K562 (cell line): ENCODE results near the gene C11orf91. TPM values are rescaled to one million over a fixed set of nuclear protein-coding genes. Genes with fewer than 3 reads are reported as not detected.

Source experiments
- CAMTA2 ChIP-seq: fragments of 250-450 bp; sonication (Bioruptor Pico); conservative IDR thresholded peaks from 2 replicates; pipeline ENCODE4 v1.5.1; 2022
- CEBPB ChIP-seq: fragments of 450-650 bp; IDR thresholded peaks from 2 replicates; pipeline ENCODE4 v1.6.1; 2016; ENCODE audit warnings: missing genetic modification characterization, missing compliant biosample characterization
- CEBPG ChIP-seq, 3 experiments: fragments of 200-800 bp in 1 of 3; sonication (Bioruptor generic) in 1 of 3; sonication (generic) in 1 of 3; formaldehyde crosslinking in 1 of 3; IDR thresholded peaks in 2 of 3; conservative IDR thresholded peaks in 1 of 3; 2 replicates each; pipeline versions ENCODE4 v1.6.1 to v1.8.0; 2016 to 2022; ENCODE audit warnings: missing compliant biosample characterization in 2 of 3, missing genetic modification characterization in 2 of 3, mild to moderate bottlenecking in 1 of 3, missing genetic modification reagents in 1 of 3
- CREM ChIP-seq: IDR thresholded peaks from 2 replicates; pipeline ENCODE4 v1.6.1; 2014; ENCODE audit warnings: antibody characterized with exemption, low read depth
- FOXK2 ChIP-seq, 2 experiments: fragments of 450-650 bp; IDR thresholded peaks in 1 of 2; conservative IDR thresholded peaks in 1 of 2; 2 replicates each; pipeline ENCODE4 v1.6.1; 2016; ENCODE audit warnings: low read depth in 2 of 2, mild to moderate bottlenecking in 1 of 2
- HCFC1 ChIP-seq: IDR thresholded peaks from 2 replicates; pipeline ENCODE4 v1.6.1; 2012; ENCODE audit warnings: low read depth, low read length, improper control_type of control experiment
- JUN ChIP-seq, 2 experiments: sonication (generic) in 1 of 2; formaldehyde crosslinking in 1 of 2; IDR thresholded peaks; 2 replicates each; pipeline versions ENCODE4 v1.6.1 to v1.8.0; 2012 to 2022; ENCODE audit warnings: borderline replicate concordance in 2 of 2, mild to moderate bottlenecking in 2 of 2, improper control_type of control experiment in 1 of 2, low read depth in 1 of 2, low read length in 1 of 2, missing genetic modification reagents in 1 of 2
- NKRF ChIP-seq: fragments of 450-650 bp; IDR thresholded peaks from 2 replicates; pipeline ENCODE4 v1.6.1; 2016; ENCODE audit warnings: borderline replicate concordance
- PCBP1 ChIP-seq: fragments of 200-400 bp; formaldehyde crosslinking; IDR thresholded peaks from 2 replicates; pipeline ENCODE4 v1.6.1; 2018; ENCODE audit warnings: mild to moderate bottlenecking, low read depth, low read length; ENCODE audit not compliant: poor library complexity, severe bottlenecking
- SP1 ChIP-seq: sonication (generic); formaldehyde crosslinking; IDR thresholded peaks from 2 replicates; pipeline ENCODE4 v1.8.1; 2022; ENCODE audit warnings: mild to moderate bottlenecking, missing genetic modification reagents
- TCFL5 ChIP-seq: fragments of 250-450 bp; sonication (Bioruptor Pico); conservative IDR thresholded peaks from 2 replicates; pipeline ENCODE4 v1.6.1; 2021; ENCODE audit warnings: mild to moderate bottlenecking, moderate library complexity, matching md5 sums
- TFE3 ChIP-seq: fragments of 450-650 bp; formaldehyde crosslinking; IDR thresholded peaks from 2 replicates; pipeline ENCODE4 v1.4.0; 2020; ENCODE audit warnings: mild to moderate bottlenecking, mixed read lengths
- TRIM24 ChIP-seq, 2 experiments: fragments of 450-650 bp; IDR thresholded peaks; 2 replicates each; pipeline ENCODE4 v1.6.1; 2016
- UBTF ChIP-seq, 2 experiments: IDR thresholded peaks; 2 replicates each; pipeline ENCODE4 v1.6.1; 2012; ENCODE audit warnings: improper control_type of control experiment in 2 of 2, low read depth in 2 of 2, low read length in 2 of 2, borderline replicate concordance in 1 of 2
- ZEB2 ChIP-seq: fragments of 450-650 bp; IDR thresholded peaks from 2 replicates; pipeline ENCODE4 v1.6.1; 2016
- ZNF165 ChIP-seq: fragments of 250-450 bp; sonication (Bioruptor Pico); IDR thresholded peaks from 2 replicates; pipeline ENCODE4 v1.4.0; 2020; ENCODE audit warnings: borderline replicate concordance
- ZNF384 ChIP-seq: IDR thresholded peaks from 2 replicates; pipeline ENCODE4 v1.6.1; 2012; ENCODE audit warnings: low read depth, low read length, improper control_type of control experiment
- ZNF785 ChIP-seq: fragments of 250-450 bp; sonication (Bioruptor Pico); IDR thresholded peaks from 2 replicates; pipeline ENCODE4 v1.4.0; 2020; ENCODE audit warnings: mild to moderate bottlenecking
- polyA plus RNA-seq, 8 experiments: library from polyadenylated mRNA; depleted of rRNA in 4 of 8; stranded (reverse) in 5 of 8; unstranded in 3 of 8; fragments of >200 nt; fragmentation: Nextera tagmentation in 2 of 8; fragmentation: Illumina TruSeq in 1 of 8; extraction: Ambion mirVana in 2 of 8; extraction: Trizol in 1 of 8; gene quantifications; 2 replicates each; pipeline versions ENCODE4 v1.2.1 to v1.2.3, GENCODE V29; 2011 to 2014; ENCODE audit warnings: inconsistent platforms in 1 of 8, missing spikeins in 1 of 8
- total RNA-seq, 7 experiments: library from RNA; depleted of rRNA in 6 of 7; stranded (reverse); fragments of >200 nt in 6 of 7; fragmentation: Illumina TruSeq in 2 of 7; extraction: Trizol in 2 of 7; gene quantifications; 2 replicates each; pipeline versions ENCODE4 v1.2.1 to v1.2.3, GENCODE V29; 2011 to 2021; ENCODE audit warnings: low replicate concordance in 1 of 7
- TF ChIP-seq, protein P1 (sequence below): IDR thresholded peaks from 2 replicates; pipeline ENCODE4 v1.6.1; 2011; ENCODE audit not compliant: insufficient read length; ENCODE audit errors: extremely low read depth

The C11orf91 gene
- total and polyA plus RNA-seq, 9 of the 15 experiments (the other 6 are each of a cell fraction or from before 2014, with no cell fraction given), result not detected

DNA sequence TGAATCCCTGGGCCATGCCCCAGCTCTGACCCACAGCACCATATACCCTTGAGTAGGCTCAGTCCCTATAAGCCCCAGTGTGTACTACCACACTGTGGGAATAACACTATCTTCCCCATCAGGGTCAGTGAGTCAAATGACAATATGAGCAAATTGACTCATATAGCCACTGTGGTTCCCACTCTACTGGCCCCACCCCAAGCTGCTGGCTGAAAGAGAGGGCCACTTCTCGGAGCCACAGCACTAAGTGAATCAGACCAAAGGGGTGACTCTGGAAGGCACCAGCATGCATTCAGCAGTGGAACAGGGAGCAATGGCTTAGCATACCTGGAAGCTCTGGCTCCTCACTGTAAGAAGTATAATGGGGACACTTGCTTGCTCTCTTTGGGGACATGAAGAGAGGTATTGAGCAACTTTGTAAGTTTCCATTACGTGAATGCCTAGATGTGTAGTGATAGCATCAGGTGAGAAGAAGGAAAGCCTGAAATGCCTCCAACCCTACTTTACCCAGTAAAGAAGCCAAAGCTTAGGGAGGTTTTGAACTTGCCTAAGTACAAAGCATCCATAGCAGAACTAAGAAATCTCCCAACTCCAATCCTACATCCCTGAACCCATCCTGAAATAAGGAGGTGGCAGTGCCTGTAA is 22.1 kb upstream of the C11orf91 start (continued):
- peak; percentile 33; the same call in 1 of the 2 replicates for TF ChIP-seq SP1 (CRISPR knock-in tag)
- TF ChIP-seq CEBPB (tag), result peak; percentile 92
- no peak for TF ChIP-seq PCBP1
- TF ChIP-seq ZEB2, result no peak
- TF ChIP-seq TCFL5 (CRISPR knock-in tag), result no peak
- TF ChIP-seq ZNF165, result no peak
- TF ChIP-seq, protein P1, sequence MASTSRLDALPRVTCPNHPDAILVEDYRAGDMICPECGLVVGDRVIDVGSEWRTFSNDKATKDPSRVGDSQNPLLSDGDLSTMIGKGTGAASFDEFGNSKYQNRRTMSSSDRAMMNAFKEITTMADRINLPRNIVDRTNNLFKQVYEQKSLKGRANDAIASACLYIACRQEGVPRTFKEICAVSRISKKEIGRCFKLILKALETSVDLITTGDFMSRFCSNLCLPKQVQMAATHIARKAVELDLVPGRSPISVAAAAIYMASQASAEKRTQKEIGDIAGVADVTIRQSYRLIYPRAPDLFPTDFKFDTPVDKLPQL, result no peak
- TF ChIP-seq TRIM24 (IDR thresholded peaks at IDR 0.05), result no peak
- TF ChIP-seq FOXK2 (conservative IDR thresholded peaks at IDR 0.05 in 1 of 2, IDR thresholded peaks at IDR 0.05 in 1 of 2; ENCODE audit: low read depth in 2 of 2), result peak in 1 of 2 experiments; percentile 59; a peak in 1 of 4 replicates
- TF ChIP-seq UBTF (IDR thresholded peaks at IDR 0.05; ENCODE audit: borderline replicate concordance in 1 of 2, low read depth in 2 of 2, low read length in 2 of 2), result peak in 1 of 2 experiments; percentile 61; a peak in 1 of 4 replicates
- peak; percentile 66; the same call in 1 of the 2 replicates for TF ChIP-seq JUN (IDR thresholded peaks at IDR 0.05; ENCODE audit: borderline replicate concordance, low read depth, low read length)
- TF ChIP-seq JUN (CRISPR knock-in tag; IDR thresholded peaks at IDR 0.05; ENCODE audit: borderline replicate concordance), result no peak
- TF ChIP-seq CAMTA2, result no peak
- TF ChIP-seq ZNF785 (CRISPR knock-in tag), result no peak
- peak; percentile 8; the same call in 1 of the 2 replicates for TF ChIP-seq CREM
- TF ChIP-seq TFE3, result no peak
- TF ChIP-seq NKRF, result no peak
- peak; percentile 80 for TF ChIP-seq CEBPG (CRISPR knock-in tag; IDR thresholded peaks at IDR 0.05)
- peak; percentile 87 to 89 for TF ChIP-seq CEBPG (tag; conservative IDR thresholded peaks at IDR 0.05 in 1 of 2, IDR thresholded peaks at IDR 0.05 in 1 of 2)
- no peak for TF ChIP-seq ZNF384
- no peak for TF ChIP-seq HCFC1
